ENCODE data around the gene RASSF5. TPM values are rescaled to one million over a fixed set of nuclear protein-coding genes. Genes with fewer than 3 reads are reported as not detected.

Gene RASSF5
- total RNA-seq, 1 donor from 2014 or later, result 1.1 TPM

GRCh38 chr1:206540044-206540780 lies 32.9 kb downstream of the RASSF5 start:
- no peak for DNase-seq (ENCODE audit: extremely low read depth, low read depth, low spot score)

DNA sequence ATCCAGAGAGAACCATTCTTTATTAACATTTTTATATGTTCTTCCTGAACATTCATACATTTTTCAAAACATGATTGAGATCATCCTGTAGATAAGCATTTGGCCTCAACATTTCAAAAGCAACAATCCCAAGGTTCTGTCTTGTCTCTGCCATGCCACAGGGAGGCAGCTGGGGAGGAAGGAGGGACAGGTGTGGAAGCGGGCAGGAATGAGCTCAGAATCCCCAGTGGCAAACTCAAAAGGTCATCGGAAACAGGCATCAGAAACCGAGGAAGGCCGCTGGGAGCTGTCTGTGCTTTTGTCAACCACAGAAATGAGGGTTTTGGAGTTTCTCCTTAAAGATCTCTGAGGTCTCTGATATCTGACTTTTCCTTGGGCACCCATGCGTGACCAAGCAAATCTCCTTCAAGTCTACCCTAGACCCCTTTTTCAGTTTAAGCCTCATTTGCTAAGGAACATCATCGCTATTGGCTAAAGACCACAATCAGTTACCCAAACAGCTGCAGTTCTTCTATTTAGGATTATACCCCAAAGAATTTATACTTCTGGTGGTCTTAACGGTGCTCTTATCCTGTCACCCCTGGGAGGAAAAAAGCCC lies 34.0 kb downstream of the RASSF5 start:
- no peak for DNase-seq (ENCODE audit: extremely low read depth, low read depth, low spot score)

GRCh38 chr1:206544562-206545257 lies 37.4 kb downstream of the RASSF5 start:
- DNase-seq (ENCODE audit: extremely low read depth, low read depth, low spot score), result no peak

DNA sequence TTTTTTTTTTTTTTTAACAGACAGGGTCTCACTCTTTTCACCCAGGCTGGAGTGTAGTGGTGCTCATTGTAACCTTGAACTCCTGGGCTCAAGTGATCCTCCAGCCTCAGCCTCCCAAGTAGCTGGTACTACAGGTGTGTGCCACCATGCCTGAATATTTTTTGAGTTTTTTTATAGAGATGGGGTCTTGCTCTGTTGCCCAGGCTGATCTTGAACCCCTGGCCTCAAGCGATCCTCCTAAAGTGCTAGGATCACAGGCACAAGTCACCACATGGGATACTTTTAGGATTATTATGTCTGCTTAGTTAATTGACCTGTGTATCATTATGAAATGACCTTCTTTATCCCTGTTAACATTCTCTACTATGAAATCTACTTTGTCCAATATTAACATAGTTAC lies 38.0 kb downstream of the RASSF5 start:
- no peak for DNase-seq (ENCODE audit: extremely low read depth, low read depth, low spot score)

GRCh38 chr1:206547104-206547503 lies 39.8 kb downstream of the RASSF5 start:
- DNase-seq (ENCODE audit: extremely low read depth, low read depth, low spot score), result no peak

- DNase-seq (ENCODE audit: extremely low read depth, low read depth, low spot score), result no peak
Observed at GRCh38 chr1:206550446-206550845, 43.1 kb downstream of the RASSF5 start.

GRCh38 chr1:206551296-206551985 lies 44.1 kb downstream of the RASSF5 start:
- no peak for DNase-seq (ENCODE audit: extremely low read depth, low read depth, low spot score)

DNA sequence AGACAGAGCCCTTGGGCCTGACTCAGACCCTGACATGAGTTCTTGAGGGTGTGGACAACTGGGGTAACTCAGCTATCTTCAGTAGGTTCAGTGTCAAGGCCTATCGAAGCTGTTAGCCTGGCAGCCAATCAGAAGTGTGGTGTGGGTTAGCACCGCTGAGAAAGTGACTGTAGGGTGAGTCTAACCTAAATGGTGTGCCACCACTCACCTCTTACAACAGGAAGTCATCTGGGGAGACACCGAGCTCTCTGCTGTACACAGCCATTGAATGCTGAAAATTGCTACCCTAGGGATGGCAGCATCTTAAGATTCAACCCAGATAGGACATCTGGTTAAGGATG lies 44.6 kb downstream of the RASSF5 start:
- DNase-seq (ENCODE audit: extremely low read depth, low read depth, low spot score), result no peak

DNA sequence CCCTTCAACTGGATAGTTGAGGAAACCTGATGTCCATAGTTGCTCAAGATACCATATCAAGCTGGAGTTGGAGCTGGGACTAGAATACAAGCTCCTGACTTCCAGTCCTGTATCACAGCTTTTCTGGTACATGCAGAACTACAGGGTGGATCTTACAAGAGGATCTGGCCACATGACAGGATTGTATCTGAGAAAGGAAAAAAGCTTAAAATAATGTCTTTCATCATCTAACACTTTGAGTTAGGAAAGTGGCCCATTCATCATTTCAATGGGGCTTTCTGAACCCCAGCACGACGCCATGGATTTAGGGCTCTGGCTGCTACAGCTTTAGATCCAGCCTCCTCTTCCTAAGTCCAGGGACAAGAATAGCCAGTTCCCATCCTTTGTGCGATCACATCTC lies 46.9 kb downstream of the RASSF5 start:
- no peak for DNase-seq (ENCODE audit: extremely low read depth, low read depth, low spot score)

- DNase-seq (ENCODE audit: extremely low read depth, low read depth, low spot score), result no peak
Observed at GRCh38 chr1:206554701-206555472, 47.6 kb downstream of the RASSF5 start.

DNA sequence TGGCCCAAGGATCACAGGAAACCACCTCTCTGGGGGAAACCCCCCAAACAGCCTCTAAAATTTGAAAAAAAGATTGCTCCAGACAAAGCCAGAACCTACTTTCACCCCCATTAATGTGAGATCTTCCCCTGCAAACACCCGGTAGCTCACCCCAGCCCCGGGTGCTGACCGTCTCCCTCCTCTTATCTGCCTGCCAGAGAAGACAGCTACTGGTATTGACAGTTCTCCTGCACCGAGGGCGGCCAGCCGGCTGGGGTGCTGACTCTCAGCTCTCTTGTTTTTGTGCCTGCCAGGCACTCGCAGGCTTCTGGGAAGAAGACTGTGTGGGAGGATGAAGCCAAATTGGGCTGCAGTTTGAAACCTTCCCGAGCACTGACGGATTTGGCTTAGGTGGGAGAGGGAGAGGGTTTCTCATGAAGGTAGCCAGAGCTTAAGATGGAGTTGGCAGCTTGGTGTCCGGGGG lies 48.2 kb downstream of the RASSF5 start:
- no peak for DNase-seq (ENCODE audit: extremely low read depth, low read depth, low spot score)

DNA sequence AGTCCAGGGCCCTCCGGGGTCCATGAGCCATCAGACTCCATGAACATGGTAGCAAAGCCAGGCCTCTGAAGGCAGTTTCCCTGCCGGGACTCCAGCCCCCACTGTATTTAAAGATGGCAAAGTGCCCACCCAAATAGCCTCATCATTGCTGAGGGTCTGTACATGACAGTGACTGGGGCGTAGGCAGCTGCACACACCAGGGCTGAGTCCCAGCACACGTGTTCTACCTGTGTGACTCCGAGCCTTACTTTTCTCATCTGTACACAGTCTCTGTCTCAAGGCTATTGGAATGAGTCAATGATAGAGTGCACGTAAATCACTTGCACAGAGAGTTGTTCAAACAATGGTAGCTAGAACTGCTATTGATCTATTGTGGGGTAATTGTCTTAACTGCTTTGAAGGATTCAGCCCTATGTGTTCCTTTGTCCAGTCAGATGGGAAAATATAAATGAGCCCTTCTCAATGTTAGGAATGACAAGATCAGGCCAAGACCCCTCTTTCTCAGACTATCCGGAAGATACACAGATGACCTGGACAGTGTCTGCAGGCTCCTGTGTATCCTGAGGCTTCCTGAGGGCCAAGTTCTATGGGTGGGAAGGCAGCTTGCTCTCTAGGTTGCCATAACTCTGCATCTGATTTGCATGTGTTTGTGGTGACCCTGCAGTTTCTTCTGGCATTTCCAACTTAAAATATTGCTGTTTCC lies 48.9 kb downstream of the RASSF5 start:
- DNase-seq (ENCODE audit: extremely low read depth, low read depth, low spot score), result no peak

DNA sequence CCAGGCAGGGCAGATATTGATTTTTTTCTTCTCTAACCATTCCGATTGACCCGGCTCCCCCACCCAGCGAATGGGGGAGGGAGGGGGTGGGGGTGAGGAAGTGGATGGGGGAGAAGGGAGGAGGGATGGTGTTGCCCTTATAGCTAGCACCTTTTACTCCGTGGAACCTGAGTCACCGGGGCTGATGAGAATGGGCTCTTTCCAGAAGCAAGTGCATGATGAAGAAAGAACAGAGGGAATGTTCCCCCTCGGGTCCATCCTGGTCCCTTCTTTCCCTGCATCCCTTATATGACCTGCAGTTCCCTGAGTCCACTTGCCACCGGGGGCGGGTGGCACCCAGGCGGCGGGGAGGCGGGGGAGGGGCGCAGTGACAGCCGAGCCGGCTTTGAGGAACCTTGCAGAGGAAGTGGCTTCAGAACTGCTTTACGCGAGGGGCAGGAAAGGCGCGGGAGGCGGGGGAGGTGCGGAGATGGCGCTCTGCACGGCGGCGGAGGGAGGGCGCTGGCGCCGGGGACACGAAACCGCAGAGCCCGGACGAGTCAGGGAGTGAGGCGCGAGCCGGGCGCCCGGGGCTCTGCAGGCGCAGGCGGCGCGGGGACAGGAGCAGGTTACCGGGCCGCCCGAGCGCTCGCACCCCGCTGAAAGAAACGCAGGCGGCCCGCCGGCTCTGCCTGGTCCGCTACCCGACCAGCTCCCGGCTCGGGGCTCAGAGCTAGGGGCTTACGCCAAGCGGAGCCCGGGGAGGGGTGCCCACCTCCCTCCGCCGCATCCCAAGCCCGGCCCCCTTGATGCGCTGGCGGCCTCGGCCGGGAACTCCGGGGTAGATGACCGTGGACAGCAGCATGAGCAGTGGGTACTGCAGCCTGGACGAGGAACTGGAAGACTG lies 49.7 kb downstream of the RASSF5 start:
- DNase-seq (ENCODE audit: extremely low read depth, low read depth, low spot score), result no peak

- DNase-seq (ENCODE audit: extremely low read depth, low read depth, low spot score), result no peak
Observed at GRCh38 chr1:206557636-206558473, 50.5 kb downstream of the RASSF5 start.

DNA sequence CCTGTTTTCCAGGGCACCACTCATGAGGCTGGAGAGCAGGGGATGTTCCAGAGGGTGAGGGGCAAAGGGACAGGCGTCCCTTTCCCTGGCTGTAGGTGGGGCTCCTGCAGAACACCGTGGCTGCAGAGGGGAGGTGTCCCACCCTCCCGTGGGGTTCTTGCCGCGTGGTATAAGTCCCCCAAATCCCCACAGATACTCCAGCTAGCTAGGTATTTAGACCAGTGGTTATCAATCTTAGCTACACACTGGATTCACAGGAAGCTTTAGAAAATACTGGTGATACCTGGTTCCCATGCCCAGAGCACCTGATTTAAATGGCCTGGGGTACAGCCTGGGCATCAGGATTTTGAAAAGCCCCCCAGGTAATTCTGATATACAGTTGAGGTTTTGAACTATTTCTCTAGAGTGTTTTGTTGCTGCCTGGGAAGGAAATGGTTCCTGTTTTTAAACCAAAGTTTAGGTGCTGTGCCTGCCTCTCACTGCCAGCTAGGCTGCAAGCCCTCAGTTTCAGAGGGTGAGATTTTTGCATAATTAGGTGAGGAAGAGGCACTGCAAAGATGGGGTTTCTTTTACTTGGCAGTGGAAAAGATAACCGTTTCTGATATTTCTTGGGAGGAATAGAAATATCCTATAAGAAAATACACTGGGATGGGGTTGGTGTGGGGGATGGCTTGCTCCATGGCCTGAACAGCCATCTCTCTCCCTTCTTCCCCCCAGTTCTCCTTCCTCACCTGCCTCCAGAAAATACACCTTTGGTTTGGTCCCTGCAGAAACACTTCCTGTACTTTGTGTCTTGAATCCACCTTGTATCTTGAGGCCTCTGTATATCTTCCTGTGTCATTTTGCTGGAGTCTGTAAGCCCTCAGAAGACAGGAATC lies 51.7 kb downstream of the RASSF5 start:
- no peak for DNase-seq (ENCODE audit: extremely low read depth, low read depth, low spot score)

DNA sequence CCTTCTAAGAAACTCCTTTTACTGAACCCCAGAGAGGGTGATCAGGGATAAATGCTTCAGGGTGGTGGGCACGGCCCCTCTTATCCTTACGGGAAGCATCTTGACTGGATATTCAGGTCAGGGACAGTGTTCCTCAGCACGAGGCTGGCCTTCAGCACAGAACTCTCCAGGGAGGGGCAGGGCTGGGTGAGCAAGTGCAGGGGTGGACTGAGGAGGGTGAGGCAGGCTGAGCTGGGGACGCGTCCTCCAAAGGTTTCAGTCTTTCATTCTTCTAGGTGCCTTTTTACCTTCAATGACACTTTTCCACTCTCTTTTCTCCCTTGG lies 52.3 kb downstream of the RASSF5 start:
- DNase-seq (ENCODE audit: extremely low read depth, low read depth, low spot score), result no peak

GRCh38 chr1:206560007-206560716 lies 52.8 kb downstream of the RASSF5 start:
- DNase-seq (ENCODE audit: extremely low read depth, low read depth, low spot score), result no peak
